ENCODE data around the gene IL21.

IL21 gene

DNA sequence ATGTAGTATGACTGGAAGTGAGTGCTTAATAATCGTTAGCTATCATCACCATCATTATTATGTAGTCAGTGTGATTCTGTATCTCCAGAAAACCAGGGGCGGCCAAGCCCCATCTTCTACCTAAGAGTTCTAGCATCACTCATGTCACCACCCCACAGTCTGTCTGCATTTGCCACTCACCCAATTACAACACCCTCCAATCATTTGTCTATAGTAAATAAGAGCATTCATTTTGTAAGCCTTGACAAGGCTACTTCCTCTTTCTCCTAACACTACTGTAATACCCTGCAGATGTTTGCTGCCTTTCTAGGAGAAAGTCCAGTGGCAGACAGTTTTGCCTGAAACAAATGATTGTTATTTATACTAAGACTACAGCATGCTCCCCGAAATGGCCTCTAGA, 15.8 kb upstream of the IL21 start:
- no peak for TF ChIP-seq CTCF (conservative IDR thresholded peaks at IDR 0.05; ENCODE audit: low read depth)
- ChIA-PET CTCF (no interaction called here), POLR2A (ENCODE audit: low non-redundant PET) (no interaction called here)
- H3K27ac ChIP-seq = no peak overlapping the region
- DNase-seq (ENCODE audit: low spot score) = no peak

DNA sequence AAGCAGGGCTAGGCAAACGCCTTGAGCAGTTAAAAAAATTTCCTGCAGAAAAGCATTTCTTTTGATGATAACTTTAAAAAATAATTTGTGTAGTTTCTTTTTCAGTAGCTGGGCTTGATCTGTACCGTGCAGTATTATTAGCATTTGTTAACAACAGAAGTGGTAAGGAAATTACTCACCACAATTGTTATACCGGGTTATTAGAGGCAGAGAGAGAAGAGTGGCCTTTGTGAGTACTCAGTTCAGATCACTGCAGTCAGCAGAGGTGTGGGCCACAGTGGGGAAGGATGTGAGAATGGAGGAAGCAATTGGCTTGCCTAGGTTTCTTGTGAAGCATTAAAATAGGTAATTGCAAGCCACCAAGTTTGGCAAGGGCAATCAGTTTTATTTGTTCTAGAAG, 14.3 kb upstream of the IL21 start:
- CTCF ChIA-PET = interaction anchor here (0.5 to 0.6 kb wide), 2 partner anchors 10 to 62 kb away, joined by 3 read pairs; no protein-coding TSS in a partner anchor

DNA sequence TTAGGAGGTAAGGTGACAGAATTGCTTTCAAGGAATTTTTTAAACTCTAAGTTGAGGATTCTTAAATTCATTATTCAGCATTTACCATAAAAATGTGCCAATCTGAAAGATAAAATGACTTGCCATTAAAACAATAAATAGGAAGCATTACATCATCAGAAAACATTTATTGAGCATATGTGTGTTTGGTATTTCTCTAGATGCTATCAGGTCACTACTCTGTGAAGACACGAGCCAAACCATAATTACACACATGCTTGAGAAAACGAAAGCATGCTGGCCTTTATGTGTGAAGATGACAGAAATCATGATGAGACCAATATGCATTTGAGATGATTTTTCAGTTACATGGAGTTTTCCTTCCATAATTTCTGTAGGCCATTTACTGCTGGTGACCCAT, 12.3 kb upstream of the IL21 start:
- CTCF ChIA-PET = no interaction called here
- TF ChIP-seq CTCF (conservative IDR thresholded peaks at IDR 0.05; ENCODE audit: low read depth) = no peak
- H3K27ac ChIP-seq = no peak overlapping the region
- DNase-seq (ENCODE audit: low spot score) = no peak
- POLR2A ChIA-PET (ENCODE audit: low non-redundant PET) = no interaction called here

More for the DNA sequence above, 14.3 kb upstream of the IL21 start:
- DNase-seq (ENCODE audit: low spot score) = no peak
- TF ChIP-seq CTCF (conservative IDR thresholded peaks at IDR 0.05; ENCODE audit: low read depth) = no peak
- POLR2A ChIA-PET (ENCODE audit: low non-redundant PET) = no interaction called here
- H3K27ac ChIP-seq = no peak overlapping the region

DNA sequence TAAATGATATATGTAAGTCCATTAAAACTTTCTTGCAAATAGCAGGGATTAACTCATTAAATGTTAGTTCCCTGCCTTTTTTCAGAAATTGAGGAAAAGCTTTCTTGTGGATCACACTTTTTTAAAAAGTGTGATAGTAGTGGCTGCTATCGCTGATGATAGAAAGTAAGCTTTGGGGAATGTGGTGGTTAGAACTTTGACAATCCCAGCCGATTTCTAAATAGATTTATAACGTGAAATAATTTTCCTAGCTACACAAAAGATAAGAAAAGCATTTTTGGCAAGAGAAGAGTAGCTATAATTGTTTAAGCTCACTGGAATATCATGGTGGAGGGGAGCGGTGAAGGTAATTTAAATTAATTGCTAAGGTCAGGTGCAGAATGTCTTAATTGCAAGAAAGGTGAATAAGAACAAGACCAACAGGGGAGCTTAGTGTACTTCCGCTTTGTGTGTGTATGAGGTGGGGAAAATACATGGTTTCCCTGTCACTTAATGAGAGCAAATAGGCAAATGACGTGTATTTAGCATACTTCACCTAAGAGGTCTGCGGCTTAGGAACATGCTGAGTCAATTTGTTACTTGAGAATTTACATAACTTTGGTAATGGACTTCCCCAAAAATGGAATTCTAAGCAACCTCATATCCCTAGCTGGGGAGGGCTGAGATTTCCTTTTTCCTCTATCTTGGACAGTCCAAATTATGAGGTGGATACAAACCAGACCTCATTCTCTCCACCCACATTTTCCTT, 11.7 kb upstream of the IL21 start:
- no peak overlapping the region for H3K27ac ChIP-seq
- no peak for DNase-seq (ENCODE audit: low spot score)
- no peak for TF ChIP-seq CTCF (conservative IDR thresholded peaks at IDR 0.05; ENCODE audit: low read depth)
- POLR2A ChIA-PET (ENCODE audit: low non-redundant PET) = no interaction called here
- CTCF ChIA-PET = no interaction called here

DNA sequence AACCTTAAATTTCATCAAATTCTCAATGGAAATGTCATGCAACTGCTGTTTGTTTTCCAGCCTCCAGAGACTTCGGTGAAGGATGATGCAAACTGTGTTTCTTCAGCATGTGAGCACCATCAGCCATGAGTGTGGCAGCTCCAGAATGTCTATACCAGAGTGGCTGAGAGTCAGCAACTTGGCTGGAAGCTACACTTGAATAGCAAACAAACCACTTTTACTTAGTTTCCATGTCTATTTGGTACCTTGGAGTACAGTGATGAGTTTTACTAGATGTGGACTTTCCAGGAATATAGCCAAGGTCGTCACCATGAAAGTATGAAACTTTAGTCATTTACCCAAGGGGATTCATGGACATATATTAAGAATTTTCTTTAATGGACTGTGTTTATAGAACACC, 4.3 kb upstream of the IL21 start:
- no peak overlapping the region for H3K27ac ChIP-seq
- POLR2A ChIA-PET (ENCODE audit: low non-redundant PET) = no interaction called here
- TF ChIP-seq CTCF (conservative IDR thresholded peaks at IDR 0.05; ENCODE audit: low read depth) = no peak
- CTCF ChIA-PET = no interaction called here
- DNase-seq (ENCODE audit: low spot score) = no peak

DNA sequence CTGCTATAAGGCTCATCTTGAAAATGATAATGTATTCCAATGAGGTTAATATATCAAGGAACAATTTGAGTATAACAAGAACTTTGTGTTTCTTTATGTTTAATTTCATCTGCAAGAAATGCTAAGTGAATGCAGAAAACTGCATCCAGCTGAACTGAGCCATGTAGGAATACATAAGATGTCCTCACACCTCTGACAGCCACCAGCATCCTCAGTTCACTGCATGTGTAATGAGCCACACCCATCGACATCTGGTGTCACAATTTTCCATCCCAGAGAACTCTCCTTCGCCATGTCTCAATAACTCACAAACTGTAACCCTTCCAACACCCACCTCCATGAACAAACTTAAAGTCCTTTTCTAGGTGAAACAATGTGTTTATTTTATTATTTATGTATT, 3.3 kb upstream of the IL21 start:
- no peak for TF ChIP-seq CTCF (conservative IDR thresholded peaks at IDR 0.05; ENCODE audit: low read depth)
- ChIA-PET POLR2A (ENCODE audit: low non-redundant PET) (no interaction called here), CTCF (no interaction called here)
- no peak overlapping the region for H3K27ac ChIP-seq
- DNase-seq (ENCODE audit: low spot score) = no peak

All from RWPE1 (cell line).